Measurements from ENCODE around the gene ACTBL2.

ACTBL2 gene

DNA sequence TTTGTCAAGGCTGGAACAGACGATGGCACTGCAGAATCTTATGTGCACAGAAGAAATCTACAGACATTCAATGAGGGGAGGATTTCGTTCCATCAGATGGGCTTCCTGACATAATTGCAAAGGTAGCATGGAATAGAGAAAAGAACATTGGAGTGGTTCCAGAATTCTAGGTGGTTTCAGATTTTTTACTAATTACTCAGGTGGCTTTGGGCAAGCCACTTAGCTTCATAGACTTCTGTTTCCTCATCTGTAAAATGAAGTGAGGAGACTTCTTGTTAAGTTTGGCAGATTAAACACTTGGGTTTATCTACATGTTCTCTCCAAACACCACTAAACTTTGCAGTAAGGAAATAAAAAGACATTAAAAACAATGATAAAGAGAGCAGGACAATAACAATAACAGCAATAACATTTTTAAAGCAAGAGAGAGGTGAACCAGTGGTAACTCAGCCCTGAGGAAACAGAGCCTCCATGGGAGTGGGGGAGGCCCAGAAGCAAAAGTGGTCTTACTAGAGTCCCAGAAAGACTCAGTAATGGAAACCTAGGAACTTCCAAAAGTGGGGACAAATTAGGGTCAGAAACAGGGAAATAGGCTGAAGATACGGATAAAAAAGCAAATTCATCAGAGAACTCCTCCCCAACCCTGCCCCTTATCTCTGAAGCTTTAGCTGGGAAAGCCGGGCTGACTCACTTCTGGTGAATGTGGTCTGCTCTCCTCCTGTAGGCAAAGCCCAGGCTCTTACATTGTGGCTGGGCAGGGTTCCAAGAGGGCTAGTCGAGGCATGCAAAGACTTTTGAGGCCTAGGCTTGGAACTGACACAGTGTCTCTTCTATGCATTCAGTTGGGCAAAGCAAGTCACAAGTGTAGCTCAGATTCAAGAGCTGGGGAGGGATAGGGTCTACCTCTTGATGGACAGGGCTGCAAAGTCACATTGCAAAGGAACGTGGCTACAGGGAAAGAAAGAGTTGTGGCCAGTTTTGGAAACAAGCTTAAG is 11.8 kb upstream of the ACTBL2 start (continued):
- TF ChIP-seq ZFP37 (tag by site-specific recombination; IDR thresholded peaks at IDR 0.05) = no peak
- no peak for TF ChIP-seq ZNF48 (tag by site-specific recombination; IDR thresholded peaks at IDR 0.05)
- TF ChIP-seq, protein P1, sequence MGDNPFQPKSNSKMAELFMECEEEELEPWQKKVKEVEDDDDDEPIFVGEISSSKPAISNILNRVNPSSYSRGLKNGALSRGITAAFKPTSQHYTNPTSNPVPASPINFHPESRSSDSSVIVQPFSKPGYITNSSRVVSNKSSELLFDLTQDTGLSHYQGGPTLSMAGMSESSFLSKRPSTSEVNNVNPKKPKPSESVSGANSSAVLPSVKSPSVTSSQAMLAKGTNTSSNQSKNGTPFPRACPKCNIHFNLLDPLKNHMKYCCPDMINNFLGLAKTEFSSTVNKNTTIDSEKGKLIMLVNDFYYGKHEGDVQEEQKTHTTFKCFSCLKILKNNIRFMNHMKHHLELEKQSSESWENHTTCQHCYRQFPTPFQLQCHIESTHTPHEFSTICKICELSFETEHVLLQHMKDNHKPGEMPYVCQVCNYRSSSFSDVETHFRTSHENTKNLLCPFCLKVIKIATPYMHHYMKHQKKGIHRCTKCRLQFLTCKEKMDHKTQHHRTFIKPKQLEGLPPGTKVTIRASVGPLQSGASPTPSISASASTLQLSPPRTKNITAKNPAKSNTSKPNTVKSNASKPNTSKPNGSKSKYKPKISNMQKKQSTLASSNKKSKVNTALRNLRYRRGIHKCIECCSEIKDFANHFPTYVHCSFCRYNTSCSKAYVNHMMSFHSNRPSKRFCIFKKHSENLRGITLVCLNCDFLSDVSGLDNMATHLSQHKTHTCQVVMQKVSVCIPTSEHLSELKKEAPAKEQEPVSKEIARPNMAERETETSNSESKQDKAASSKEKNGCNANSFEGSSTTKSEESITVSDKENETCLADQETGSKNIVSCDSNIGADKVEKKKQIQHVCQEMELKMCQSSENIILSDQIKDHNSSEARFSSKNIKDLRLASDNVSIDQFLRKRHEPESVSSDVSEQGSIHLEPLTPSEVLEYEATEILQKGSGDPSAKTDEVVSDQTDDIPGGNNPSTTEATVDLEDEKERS (tag by site-specific recombination; IDR thresholded peaks at IDR 0.05) = no peak
- no peak for TF ChIP-seq ZNF776 (tag by site-specific recombination; IDR thresholded peaks at IDR 0.05; ENCODE audit: borderline replicate concordance)
- TF ChIP-seq ZNF341 (tag by site-specific recombination; IDR thresholded peaks at IDR 0.05; ENCODE audit: low read depth) = peak; percentile 78
- TF ChIP-seq ZBTB6 (tag by site-specific recombination; IDR thresholded peaks at IDR 0.05) = no peak
- TF ChIP-seq ZNF791 (tag by site-specific recombination; IDR thresholded peaks at IDR 0.05) = no peak
- TF ChIP-seq ZNF777 (tag by site-specific recombination; IDR thresholded peaks at IDR 0.05; ENCODE audit: borderline replicate concordance) = no peak
- TF ChIP-seq ZNF354C (tag by site-specific recombination; IDR thresholded peaks at IDR 0.05; ENCODE audit: borderline replicate concordance, low read depth) = no peak
- TF ChIP-seq, protein P2, sequence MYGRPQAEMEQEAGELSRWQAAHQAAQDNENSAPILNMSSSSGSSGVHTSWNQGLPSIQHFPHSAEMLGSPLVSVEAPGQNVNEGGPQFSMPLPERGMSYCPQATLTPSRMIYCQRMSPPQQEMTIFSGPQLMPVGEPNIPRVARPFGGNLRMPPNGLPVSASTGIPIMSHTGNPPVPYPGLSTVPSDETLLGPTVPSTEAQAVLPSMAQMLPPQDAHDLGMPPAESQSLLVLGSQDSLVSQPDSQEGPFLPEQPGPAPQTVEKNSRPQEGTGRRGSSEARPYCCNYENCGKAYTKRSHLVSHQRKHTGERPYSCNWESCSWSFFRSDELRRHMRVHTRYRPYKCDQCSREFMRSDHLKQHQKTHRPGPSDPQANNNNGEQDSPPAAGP (tag by site-specific recombination; IDR thresholded peaks at IDR 0.05) = no peak
- TF ChIP-seq ZNF221 (tag by site-specific recombination; IDR thresholded peaks at IDR 0.05; ENCODE audit: borderline replicate concordance) = no peak
- TF ChIP-seq ZFHX2 (tag by site-specific recombination; conservative IDR thresholded peaks at IDR 0.05) = no peak
- TF ChIP-seq PRDM1 (tag by site-specific recombination; IDR thresholded peaks at IDR 0.05) = peak; percentile 86
- no peak for TF ChIP-seq ZNF114 (tag by site-specific recombination; IDR thresholded peaks at IDR 0.05)
- TF ChIP-seq ZNF266 (tag by site-specific recombination; IDR thresholded peaks at IDR 0.05; ENCODE audit: low read depth) = no peak
- no peak for TF ChIP-seq ZFP69B (tag by site-specific recombination; IDR thresholded peaks at IDR 0.05)
- TF ChIP-seq, protein P3, sequence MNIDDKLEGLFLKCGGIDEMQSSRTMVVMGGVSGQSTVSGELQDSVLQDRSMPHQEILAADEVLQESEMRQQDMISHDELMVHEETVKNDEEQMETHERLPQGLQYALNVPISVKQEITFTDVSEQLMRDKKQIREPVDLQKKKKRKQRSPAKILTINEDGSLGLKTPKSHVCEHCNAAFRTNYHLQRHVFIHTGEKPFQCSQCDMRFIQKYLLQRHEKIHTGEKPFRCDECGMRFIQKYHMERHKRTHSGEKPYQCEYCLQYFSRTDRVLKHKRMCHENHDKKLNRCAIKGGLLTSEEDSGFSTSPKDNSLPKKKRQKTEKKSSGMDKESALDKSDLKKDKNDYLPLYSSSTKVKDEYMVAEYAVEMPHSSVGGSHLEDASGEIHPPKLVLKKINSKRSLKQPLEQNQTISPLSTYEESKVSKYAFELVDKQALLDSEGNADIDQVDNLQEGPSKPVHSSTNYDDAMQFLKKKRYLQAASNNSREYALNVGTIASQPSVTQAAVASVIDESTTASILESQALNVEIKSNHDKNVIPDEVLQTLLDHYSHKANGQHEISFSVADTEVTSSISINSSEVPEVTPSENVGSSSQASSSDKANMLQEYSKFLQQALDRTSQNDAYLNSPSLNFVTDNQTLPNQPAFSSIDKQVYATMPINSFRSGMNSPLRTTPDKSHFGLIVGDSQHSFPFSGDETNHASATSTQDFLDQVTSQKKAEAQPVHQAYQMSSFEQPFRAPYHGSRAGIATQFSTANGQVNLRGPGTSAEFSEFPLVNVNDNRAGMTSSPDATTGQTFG (tag by site-specific recombination; IDR thresholded peaks at IDR 0.05; ENCODE audit: borderline replicate concordance) = no peak
- no peak for TF ChIP-seq ZNF623 (tag by site-specific recombination; IDR thresholded peaks at IDR 0.05)
- TF ChIP-seq ZNF555 (tag by site-specific recombination; conservative IDR thresholded peaks at IDR 0.05) = no peak
- no peak for TF ChIP-seq ZNF146 (tag by site-specific recombination; IDR thresholded peaks at IDR 0.05)
- no peak for TF ChIP-seq BCL11A (tag by site-specific recombination; IDR thresholded peaks at IDR 0.05; ENCODE audit: low read depth)
- peak; percentile 44; the same call in 1 of the 2 replicates for TF ChIP-seq MZF1 (tag by site-specific recombination; IDR thresholded peaks at IDR 0.05; ENCODE audit: borderline replicate concordance)
- no peak for TF ChIP-seq ZNF654 (tag by site-specific recombination; IDR thresholded peaks at IDR 0.05; ENCODE audit: low read depth)
- TF ChIP-seq ZNF571 (tag by site-specific recombination; IDR thresholded peaks at IDR 0.05) = no peak
- no peak for TF ChIP-seq ZNF211 (tag by site-specific recombination; IDR thresholded peaks at IDR 0.05; ENCODE audit: low read depth)
- no peak for TF ChIP-seq KLF7 (tag by site-specific recombination; IDR thresholded peaks at IDR 0.05; ENCODE audit: borderline replicate concordance)
- TF ChIP-seq ZBTB21 (tag by site-specific recombination; IDR thresholded peaks at IDR 0.05) = no peak
- TF ChIP-seq ZNF404 (tag by site-specific recombination; IDR thresholded peaks at IDR 0.05) = no peak
- TF ChIP-seq GLIS2 (tag by site-specific recombination; IDR thresholded peaks at IDR 0.05) = no peak
- TF ChIP-seq SP7 (tag by site-specific recombination; IDR thresholded peaks at IDR 0.05) = peak; percentile 63
- no peak for TF ChIP-seq ZNF837 (tag by site-specific recombination; IDR thresholded peaks at IDR 0.05)
- no peak for TF ChIP-seq ZNF530 (tag by site-specific recombination; IDR thresholded peaks at IDR 0.05; ENCODE audit: low read depth)
- no peak for TF ChIP-seq ZNF248 (tag by site-specific recombination; IDR thresholded peaks at IDR 0.05)
- TF ChIP-seq ZNF157 (tag by site-specific recombination; IDR thresholded peaks at IDR 0.05) = no peak

Measured in HEK293 (cell line).